H9 (cell line): Measurements from ENCODE around the gene VSIG8. TPM values are rescaled to one million over a fixed set of nuclear protein-coding genes. Genes with fewer than 3 reads are reported as not detected.

Experiments
- DNase-seq: peaks from one replicate; pipeline ENCODE4 v3.0.0-alpha.2; 2017
- H2AFZ ChIP-seq: one replicate; pipeline ENCODE4 v1.6.1; 2013; ENCODE audit warnings: mild to moderate bottlenecking, low read length, control low read depth, moderate library complexity
- H2AK5ac ChIP-seq: 2 replicates; pipeline ENCODE4 v1.6.1; 2013; ENCODE audit warnings: low read length, control low read depth, mixed read lengths; ENCODE audit not compliant: insufficient read length
- H2BK120ac ChIP-seq: one replicate; pipeline ENCODE4 v1.6.1; 2013; ENCODE audit warnings: low read depth, mild to moderate bottlenecking, low read length, control low read depth, inconsistent platforms; ENCODE audit not compliant: poor library complexity, severe bottlenecking
- H2BK12ac ChIP-seq: 2 replicates; pipeline ENCODE4 v1.6.1; 2013; ENCODE audit warnings: low read length, control low read depth, mixed read lengths, low read depth; ENCODE audit not compliant: insufficient read length
- H2BK15ac ChIP-seq: 2 replicates; pipeline ENCODE4 v1.6.1; 2013; ENCODE audit warnings: low read depth, low read length, control low read depth
- H2BK20ac ChIP-seq: one replicate; pipeline ENCODE4 v1.6.1; 2013; ENCODE audit warnings: low read depth, mild to moderate bottlenecking, low read length, control low read depth, inconsistent platforms; ENCODE audit not compliant: poor library complexity, severe bottlenecking
- H2BK5ac ChIP-seq: 2 replicates; pipeline ENCODE4 v1.6.1; 2013; ENCODE audit warnings: low read length, control low read depth, mixed read lengths; ENCODE audit not compliant: insufficient read length
- H3K14ac ChIP-seq: 2 replicates; pipeline ENCODE4 v1.6.1; 2013; ENCODE audit warnings: low read length, control low read depth; ENCODE audit not compliant: insufficient read depth
- H3K18ac ChIP-seq: 2 replicates; pipeline ENCODE4 v1.6.1; 2013; ENCODE audit warnings: low read depth, mild to moderate bottlenecking, mixed read lengths, low read length, control low read depth; ENCODE audit not compliant: insufficient read length
- H3K23ac ChIP-seq: 2 replicates; pipeline ENCODE4 v1.6.1; 2013; ENCODE audit warnings: low read length, control low read depth, mixed read lengths, low read depth; ENCODE audit not compliant: insufficient read length
- H3K23me2 ChIP-seq: 2 replicates; pipeline ENCODE4 v1.6.1; 2013; ENCODE audit warnings: low read depth, mild to moderate bottlenecking, mixed read lengths, low read length, control low read depth; ENCODE audit not compliant: insufficient read length, poor library complexity, severe bottlenecking
- H3K27ac ChIP-seq: 2 replicates; pipeline ENCODE4 v1.5.1; 2013; ENCODE audit warnings: low read length, control low read depth, mixed read lengths, low read depth; ENCODE audit not compliant: insufficient read length
- H3K27me3 ChIP-seq: 2 replicates; pipeline ENCODE4 v1.6.1; 2013; ENCODE audit warnings: low read length, control low read depth, inconsistent platforms; ENCODE audit not compliant: insufficient read depth
- H3K4ac ChIP-seq: 2 replicates; pipeline ENCODE4 v1.6.1; 2013; ENCODE audit warnings: low read depth, mild to moderate bottlenecking, control low read depth, inconsistent platforms, low read length, moderate library complexity
- H3K4me1 ChIP-seq: 2 replicates; pipeline ENCODE4 v1.6.1; 2013; ENCODE audit warnings: low read length, control low read depth, inconsistent platforms; ENCODE audit not compliant: insufficient read depth
- H3K4me2 ChIP-seq: 2 replicates; pipeline ENCODE4 v1.6.1; 2013; ENCODE audit warnings: low read length, control low read depth, mixed read lengths; ENCODE audit not compliant: insufficient read length, insufficient read depth
- H3K56ac ChIP-seq: 2 replicates; pipeline ENCODE4 v1.6.1; 2013; ENCODE audit warnings: low read depth, mild to moderate bottlenecking, mixed read lengths, low read length, control low read depth; ENCODE audit not compliant: insufficient read length
- H3K79me1 ChIP-seq: 2 replicates; pipeline ENCODE4 v1.6.1; 2013; ENCODE audit warnings: low read depth, mild to moderate bottlenecking, moderate library complexity, low read length, control low read depth, inconsistent platforms; ENCODE audit not compliant: insufficient read depth, poor library complexity, severe bottlenecking
- H3K79me2 ChIP-seq: 2 replicates; pipeline ENCODE4 v1.6.1; 2013; ENCODE audit warnings: low read length, control low read depth, inconsistent platforms; ENCODE audit not compliant: insufficient read depth
- H3K9ac ChIP-seq: 2 replicates; pipeline ENCODE4 v1.6.1; 2013; ENCODE audit warnings: low read length, control low read depth, mixed read lengths; ENCODE audit not compliant: insufficient read length; ENCODE audit errors: extremely low read depth
- H3K9me3 ChIP-seq: one replicate; pipeline ENCODE4 v1.6.1; 2013; ENCODE audit warnings: low read depth, low read length, inconsistent platforms; ENCODE audit not compliant: control insufficient read depth
- H3T11ph ChIP-seq: one replicate; pipeline ENCODE4 v1.6.1; 2013; ENCODE audit warnings: mild to moderate bottlenecking, low read length, control low read depth, inconsistent platforms
- H4K20me1 ChIP-seq: one replicate; pipeline ENCODE4 v1.6.1; 2013; ENCODE audit not compliant: control insufficient read depth, insufficient read length, insufficient read depth
- H4K5ac ChIP-seq: 2 replicates; pipeline ENCODE4 v1.6.1; 2013; ENCODE audit warnings: low read depth, mild to moderate bottlenecking, mixed read lengths, low read length, control low read depth; ENCODE audit not compliant: insufficient read length
- H4K8ac ChIP-seq: replicated peaks from 2 replicates; pipeline ENCODE4 v1.6.1; 2013; ENCODE audit warnings: low read length, control low read depth, mixed read lengths, low read depth; ENCODE audit not compliant: insufficient read length
- H4K91ac ChIP-seq: 2 replicates; pipeline ENCODE4 v1.6.1; 2013; ENCODE audit warnings: low read depth, mild to moderate bottlenecking, moderate library complexity, mixed read lengths, low read length, control low read depth; ENCODE audit not compliant: insufficient read length
- H3K27ac Mint-ChIP-seq, 3 experiments: 2 replicates in 2 of 3; 3 replicates in 1 of 3; pipeline ENCODE4 v1.8.0; 2020 to 2021; ENCODE audit warnings: mixed read lengths in 3 of 3, mild to moderate bottlenecking in 1 of 3, moderate library complexity in 1 of 3
- H3K27me3 Mint-ChIP-seq: 2 replicates; pipeline ENCODE4 v1.8.0; 2021; ENCODE audit warnings: low read depth, mild to moderate bottlenecking, moderate library complexity, mixed read lengths
- H3K36me3 Mint-ChIP-seq, 3 experiments: 2 replicates in 2 of 3; 3 replicates in 1 of 3; pipeline ENCODE4 v1.8.0; 2020 to 2021; ENCODE audit warnings: low read depth in 3 of 3, mixed read lengths in 3 of 3; ENCODE audit not compliant: insufficient read depth in 1 of 3
- H3K4me1 Mint-ChIP-seq, 2 experiments: 2 replicates each; pipeline ENCODE4 v1.8.0; 2020; ENCODE audit warnings: mixed read lengths in 2 of 2
- H3K4me3 Mint-ChIP-seq, 2 experiments: 2 replicates in 1 of 2; 3 replicates in 1 of 2; pipeline ENCODE4 v1.8.0; 2020 to 2021; ENCODE audit warnings: mild to moderate bottlenecking in 2 of 2, mixed read lengths in 2 of 2, moderate library complexity in 1 of 2
- H3K9me3 Mint-ChIP-seq, 2 experiments: 2 replicates in 1 of 2; 3 replicates in 1 of 2; pipeline ENCODE4 v1.8.0; 2020; ENCODE audit warnings: mild to moderate bottlenecking in 2 of 2, mixed read lengths in 2 of 2, moderate library complexity in 1 of 2
- CTCF ChIP-seq: fragments of 200-600 bp; sonication (generic); conservative IDR thresholded peaks from 3 replicates; pipeline ENCODE4 v1.8.0; 2021; ENCODE audit warnings: antibody characterized with exemption, mild to moderate bottlenecking
- WGBS: extraction: QIAGEN DNeasy Blood & Tissue Kit; methylation state at CpG from one replicate; pipeline ENCODE4 v1.1.7; 2013; ENCODE audit warnings: missing lambda C conversion rate, low lambda C conversion rate, mixed read lengths; ENCODE audit not compliant: insufficient read length; ENCODE audit errors: extremely low coverage; 5-methylcytosine and 5-hydroxymethylcytosine counted together
- total RNA-seq: library from RNA; stranded (reverse); gene quantifications from 2 replicates; pipeline ENCODE4 v1.2.1, GENCODE V29; 2021

VSIG8 gene
- total RNA-seq, 1 experiment from 2014 or later: not detected

GRCh38 chr1:159892944-159893343 lies 30.5 kb upstream of the VSIG8 start:
- Histone ChIP-seq H2AK5ac (no peak overlapping the region), H4K8ac (no peak overlapping the region), H4K20me1 (no peaks in the 10 kb centered on the region), H2BK15ac (no peak overlapping the region), H2BK20ac (no peak overlapping the region), H3K4ac (no peak overlapping the region), H2BK120ac (no peak overlapping the region), H4K91ac (no peak overlapping the region), H3K4me2 (no peak overlapping the region), H3T11ph (no peak overlapping the region), H2BK12ac (no peak overlapping the region), H3K79me1 (no peaks in the 10 kb centered on the region), H4K5ac (no peak overlapping the region), H3K4me1 (no peaks in the 10 kb centered on the region), H3K9ac (no peak overlapping the region), H3K56ac (no peak overlapping the region), H3K27me3 (no peaks in the 10 kb centered on the region), H3K23me2 (no peaks in the 10 kb centered on the region), H2BK5ac (no peak overlapping the region), H3K14ac (no peak overlapping the region), H3K27ac (no peak overlapping the region), H2AFZ (no peak overlapping the region), H3K9me3 (no peaks in the 10 kb centered on the region), H3K23ac (no peak overlapping the region), H3K18ac (no peak overlapping the region), H3K79me2 (no peaks in the 10 kb centered on the region)
- Mint-ChIP-seq H3K4me3 (no peak overlapping the region), H3K36me3 (no peaks in the 10 kb centered on the region), H3K27ac (no peak overlapping the region; a peak in 1 of 7 replicates), H3K27me3 (peaks cover 6% of the 10 kb centered on the region), H3K4me1 (peaks cover 11% of the 10 kb centered on the region in 2 experiments), H3K9me3 (no peaks in the 10 kb centered on the region)
- peak; percentile 61 for DNase-seq
- TF ChIP-seq CTCF: peak; percentile 35; the same call in 2 of the 3 replicates
- WGBS: no CpG with 5 or more reads among the region's 5 CpGs
